GM13977 (cell line): Measurements from ENCODE around the gene ZNF181.

Source experiments
- DNase-seq: peaks from one replicate; pipeline ENCODE4 v3.0.0; 2012; ENCODE audit warnings: low spot score
- in situ Hi-C: fragments of 300-500 bp; cut with MboI; formaldehyde crosslinking; loops from one replicate; pipeline ENCODE4 v1.12.0; 2022; ENCODE audit warnings: low sequenced_read_pairs, low pct_unique_long_range_greater_than_20kb, mixed read lengths, inconsistent platforms; ENCODE audit not compliant: unreplicated experiment
- TF ChIP-seq, protein P1 (sequence below): IDR thresholded peaks from 2 replicates; pipeline ENCODE4 v1.5.1; 2012; ENCODE audit warnings: mild to moderate bottlenecking, control low read depth; ENCODE audit not compliant: insufficient read depth; ENCODE audit errors: extremely low read depth, missing control alignments

ZNF181 gene

DNA sequence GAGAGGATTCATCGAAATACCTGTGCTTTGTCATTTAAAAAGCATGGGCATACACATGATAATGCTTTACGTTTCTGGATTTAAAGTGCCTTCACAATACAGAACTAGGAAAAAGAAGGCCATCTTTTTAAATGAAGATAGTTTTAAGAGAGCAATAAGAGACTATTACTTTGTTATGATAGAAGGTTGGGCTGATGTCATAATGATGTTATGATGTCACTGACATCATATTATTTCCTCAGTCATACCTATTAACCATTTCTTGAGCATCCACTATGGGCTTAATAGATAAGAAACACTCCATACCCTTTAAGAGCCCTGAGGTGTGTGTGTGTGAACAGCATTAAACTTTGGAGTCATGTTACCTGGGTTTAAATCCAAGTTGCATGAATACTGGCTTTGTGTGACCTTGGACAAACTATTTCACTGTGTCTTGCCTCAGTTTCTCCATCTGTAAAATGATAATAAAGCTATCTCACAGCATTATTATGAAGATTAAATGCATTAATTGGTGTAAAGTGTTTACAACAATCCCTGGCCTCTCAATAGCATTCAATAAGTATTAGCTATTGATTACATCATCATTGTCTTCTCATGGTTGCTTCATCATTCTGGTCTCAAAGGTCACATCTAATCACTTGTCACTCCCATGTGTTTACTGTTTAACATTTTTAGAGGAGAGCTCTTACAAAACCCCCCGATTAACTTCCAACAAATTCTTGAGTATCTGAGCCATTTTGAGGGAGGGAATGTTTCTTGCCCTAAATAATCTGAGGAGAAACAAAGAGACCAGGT, 11.1 kb downstream of the ZNF181 start:
- DNase-seq: no peak
- TF ChIP-seq, protein P1, sequence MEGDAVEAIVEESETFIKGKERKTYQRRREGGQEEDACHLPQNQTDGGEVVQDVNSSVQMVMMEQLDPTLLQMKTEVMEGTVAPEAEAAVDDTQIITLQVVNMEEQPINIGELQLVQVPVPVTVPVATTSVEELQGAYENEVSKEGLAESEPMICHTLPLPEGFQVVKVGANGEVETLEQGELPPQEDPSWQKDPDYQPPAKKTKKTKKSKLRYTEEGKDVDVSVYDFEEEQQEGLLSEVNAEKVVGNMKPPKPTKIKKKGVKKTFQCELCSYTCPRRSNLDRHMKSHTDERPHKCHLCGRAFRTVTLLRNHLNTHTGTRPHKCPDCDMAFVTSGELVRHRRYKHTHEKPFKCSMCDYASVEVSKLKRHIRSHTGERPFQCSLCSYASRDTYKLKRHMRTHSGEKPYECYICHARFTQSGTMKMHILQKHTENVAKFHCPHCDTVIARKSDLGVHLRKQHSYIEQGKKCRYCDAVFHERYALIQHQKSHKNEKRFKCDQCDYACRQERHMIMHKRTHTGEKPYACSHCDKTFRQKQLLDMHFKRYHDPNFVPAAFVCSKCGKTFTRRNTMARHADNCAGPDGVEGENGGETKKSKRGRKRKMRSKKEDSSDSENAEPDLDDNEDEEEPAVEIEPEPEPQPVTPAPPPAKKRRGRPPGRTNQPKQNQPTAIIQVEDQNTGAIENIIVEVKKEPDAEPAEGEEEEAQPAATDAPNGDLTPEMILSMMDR: no peak
- in situ Hi-C loops: no loop called here

DNA sequence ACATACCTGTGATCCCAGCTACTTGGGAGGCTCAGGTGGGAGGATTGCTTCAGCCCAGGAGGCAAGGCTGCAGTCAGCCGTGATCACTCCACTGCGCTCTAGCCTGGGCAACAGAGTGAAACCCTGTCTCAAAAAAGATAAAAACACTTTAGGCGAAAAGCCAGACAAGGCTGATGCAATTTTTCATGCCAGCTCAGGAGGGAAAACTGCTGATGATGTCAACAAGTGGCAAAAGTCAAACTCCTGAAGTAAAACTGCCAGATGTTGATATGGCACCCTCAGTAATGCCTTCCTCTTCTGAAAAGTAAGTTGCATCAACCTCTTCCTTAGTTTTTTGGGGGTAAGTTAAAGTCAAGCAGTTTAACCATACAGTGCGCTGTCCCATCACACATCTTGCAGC, 23.4 kb downstream of the ZNF181 start:
- in situ Hi-C loops: no loop called here
- TF ChIP-seq, protein P1: no peak

DNA sequence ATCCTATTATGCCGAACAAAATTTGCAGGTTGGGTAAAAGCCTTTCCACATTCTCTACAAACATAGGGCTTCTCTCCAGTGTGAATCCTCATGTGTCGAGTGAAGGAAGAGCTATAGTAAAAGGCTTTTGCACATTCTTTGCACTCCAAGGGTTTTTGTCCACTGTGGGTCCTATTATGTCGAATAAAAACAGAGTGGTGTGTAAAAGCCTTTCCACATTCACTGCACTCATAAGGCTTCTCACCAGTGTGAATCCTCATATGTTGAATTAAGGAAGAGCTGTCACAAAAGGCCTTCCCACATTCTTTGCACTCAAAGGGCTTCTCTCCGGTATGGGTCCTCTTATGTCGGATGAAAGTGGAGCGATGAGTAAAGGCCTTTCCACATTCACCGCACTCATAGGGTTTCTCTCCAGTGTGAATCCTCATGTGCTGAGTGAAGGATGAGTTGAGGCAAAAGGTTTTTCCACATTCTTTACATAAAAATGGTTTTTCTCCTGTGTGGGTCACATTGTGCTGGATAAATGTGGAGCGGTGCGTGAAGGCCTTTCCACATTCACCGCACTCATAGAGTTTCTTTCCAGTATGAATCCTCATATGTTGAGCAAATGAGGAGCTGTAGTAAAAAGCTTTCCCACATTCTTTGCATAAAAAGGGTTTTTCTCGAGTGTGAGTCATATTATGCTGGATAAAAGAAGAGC, 25.3 kb downstream of the ZNF181 start:
- in situ Hi-C loops: no loop called here
- TF ChIP-seq, protein P1: no peak
- no peak for DNase-seq

More for the DNA sequence above, 23.4 kb downstream of the ZNF181 start:
- DNase-seq: no peak

DNA sequence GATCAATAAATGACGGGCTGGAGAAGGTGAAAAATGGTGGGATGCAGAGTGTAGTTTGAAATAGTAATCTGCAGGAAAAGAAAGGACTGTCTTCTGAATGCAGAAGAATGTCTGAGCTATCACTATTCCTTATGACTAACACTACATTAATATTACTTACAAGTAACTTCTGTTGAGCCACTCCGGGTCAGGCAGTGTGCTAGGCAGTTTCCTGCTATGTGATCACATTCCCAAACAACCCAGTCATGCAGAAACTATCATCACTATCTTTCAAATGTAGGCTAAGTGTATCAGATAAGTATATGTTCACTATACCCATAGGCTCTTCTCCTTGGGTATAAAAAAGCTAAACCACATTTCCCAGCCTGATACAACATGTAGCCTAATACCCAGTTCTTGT, 32.3 kb downstream of the ZNF181 start:
- TF ChIP-seq, protein P1: no peak
- DNase-seq: no peak
- in situ Hi-C loops: no loop called here

DNA sequence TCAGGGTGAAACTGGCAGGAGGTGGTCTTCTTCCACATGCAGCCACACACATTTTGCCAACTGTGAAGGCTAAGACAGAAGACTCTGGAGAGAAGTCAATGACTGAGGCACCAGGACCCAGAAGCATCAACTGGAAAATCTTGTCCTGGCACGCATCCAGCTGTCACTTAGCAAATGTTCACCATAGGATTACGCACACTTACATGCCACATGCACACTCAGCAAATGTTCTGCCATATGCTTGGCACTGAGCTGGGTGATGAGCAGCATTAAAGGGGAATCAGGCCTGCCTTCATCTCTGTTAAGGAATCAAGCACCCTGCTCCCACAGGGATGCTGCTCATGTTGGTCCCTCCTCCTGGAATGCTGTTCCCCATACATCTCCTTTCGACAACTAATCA, 33.9 kb downstream of the ZNF181 start:
- TF ChIP-seq, protein P1: no peak
- in situ Hi-C loops: no loop called here
- no peak for DNase-seq

DNA sequence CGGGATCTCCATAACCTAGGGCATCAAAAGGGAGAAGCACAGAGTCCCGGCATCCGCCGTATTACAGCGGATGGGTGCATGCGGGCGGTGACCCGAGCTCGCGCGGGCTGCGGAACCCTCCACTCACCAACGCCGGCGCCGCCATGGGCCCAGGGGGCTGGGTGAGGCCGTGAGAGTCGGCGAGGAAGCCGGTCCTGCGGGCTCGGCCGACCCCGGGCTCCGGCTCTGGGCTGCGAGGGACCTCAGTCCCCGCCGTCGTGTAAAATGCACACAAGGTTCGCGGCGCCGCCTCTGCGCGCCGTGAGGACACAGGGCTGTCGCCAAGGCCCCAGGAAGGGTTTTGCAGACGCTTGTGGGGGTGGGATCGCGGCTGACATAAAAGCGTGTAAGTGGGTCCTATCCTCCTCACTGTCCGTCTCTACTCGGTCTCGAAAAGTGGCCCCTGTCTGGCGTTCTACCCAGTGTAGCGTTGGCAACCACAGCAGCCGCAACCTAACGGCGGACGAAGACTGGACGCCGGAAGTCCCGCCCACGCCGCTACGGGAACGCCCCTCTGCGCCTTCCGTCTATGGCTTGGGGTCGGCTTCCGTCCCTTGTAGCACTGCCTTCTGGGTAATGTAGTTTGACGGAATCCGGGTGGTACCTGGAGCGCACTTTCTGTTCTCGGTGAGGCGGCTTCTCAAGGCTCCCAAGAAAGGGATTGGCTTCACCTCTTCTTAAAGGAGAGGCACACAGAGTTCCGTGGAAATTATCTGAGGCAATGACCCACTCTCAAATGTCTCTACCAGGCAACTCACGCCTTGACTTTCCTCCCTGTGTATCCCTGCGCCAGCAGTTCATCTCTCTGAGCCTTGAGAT, 38.9 kb downstream of the ZNF181 start, which contains the start of gene ZNF599:
TSS of gene ZNF599 (minus strand) at position 519 of the 858 bp plus-strand sequence. CDS start at position 145, 374 bp downstream.
- in situ Hi-C loops: no loop called here
- TF ChIP-seq, protein P1: no peak
- DNase-seq: peak; percentile 90
